HK-2 (cell line): ENCODE results near the gene TRIM62.

Source experiments
- DNase-seq: peaks from one replicate; pipeline ENCODE4 v3.0.0-alpha.2; 2018; ENCODE audit not compliant: unreplicated experiment

TRIM62 gene

GRCh38 chr1:33180226-33180910 lies 1.5 kb downstream of the TRIM62 start:
- DNase-seq = no peak

GRCh38 chr1:33178836-33179439 lies 2.9 kb downstream of the TRIM62 start:
- DNase-seq = no peak

GRCh38 chr1:33177996-33178540 lies 3.8 kb downstream of the TRIM62 start:
- DNase-seq = no peak

GRCh38 chr1:33176887-33177286 lies 5.0 kb downstream of the TRIM62 start:
- no peak for DNase-seq

- DNase-seq = no peak
Observed at GRCh38 chr1:33176362-33176850, 5.4 kb downstream of the TRIM62 start.

GRCh38 chr1:33175865-33176264 lies 6.0 kb downstream of the TRIM62 start:
- DNase-seq = no peak

- no peak for DNase-seq
Observed at GRCh38 chr1:33173091-33173490, 8.8 kb downstream of the TRIM62 start.

GRCh38 chr1:33171977-33172813 lies 9.6 kb downstream of the TRIM62 start:
- DNase-seq = no peak

GRCh38 chr1:33170351-33171274 lies 11.2 kb downstream of the TRIM62 start:
- no peak for DNase-seq

- no peak for DNase-seq
Observed at GRCh38 chr1:33169290-33170055, 12.4 kb downstream of the TRIM62 start.

GRCh38 chr1:33168556-33169289 lies 13.1 kb downstream of the TRIM62 start:
- no peak for DNase-seq

GRCh38 chr1:33167650-33168447 lies 14.0 kb downstream of the TRIM62 start:
- no peak for DNase-seq

GRCh38 chr1:33165809-33166208 lies 16.0 kb downstream of the TRIM62 start:
- no peak for DNase-seq

- no peak for DNase-seq
Observed at GRCh38 chr1:33165209-33165608, 16.6 kb downstream of the TRIM62 start.

GRCh38 chr1:33163621-33164519 lies 18.0 kb downstream of the TRIM62 start:
- DNase-seq = no peak

GRCh38 chr1:33162141-33162540 lies 19.7 kb downstream of the TRIM62 start:
- DNase-seq = no peak

GRCh38 chr1:33161061-33161681 lies 20.7 kb downstream of the TRIM62 start:
- no peak for DNase-seq
